ENCODE data around the gene GINS2. TPM values are rescaled to one million over a fixed set of nuclear protein-coding genes. Genes with fewer than 3 reads are reported as not detected.

GINS2 gene
- total and polyA plus RNA-seq, 11 donors: 0.15 to 4.2 (median 0.53) TPM; not detected in 1

DNA sequence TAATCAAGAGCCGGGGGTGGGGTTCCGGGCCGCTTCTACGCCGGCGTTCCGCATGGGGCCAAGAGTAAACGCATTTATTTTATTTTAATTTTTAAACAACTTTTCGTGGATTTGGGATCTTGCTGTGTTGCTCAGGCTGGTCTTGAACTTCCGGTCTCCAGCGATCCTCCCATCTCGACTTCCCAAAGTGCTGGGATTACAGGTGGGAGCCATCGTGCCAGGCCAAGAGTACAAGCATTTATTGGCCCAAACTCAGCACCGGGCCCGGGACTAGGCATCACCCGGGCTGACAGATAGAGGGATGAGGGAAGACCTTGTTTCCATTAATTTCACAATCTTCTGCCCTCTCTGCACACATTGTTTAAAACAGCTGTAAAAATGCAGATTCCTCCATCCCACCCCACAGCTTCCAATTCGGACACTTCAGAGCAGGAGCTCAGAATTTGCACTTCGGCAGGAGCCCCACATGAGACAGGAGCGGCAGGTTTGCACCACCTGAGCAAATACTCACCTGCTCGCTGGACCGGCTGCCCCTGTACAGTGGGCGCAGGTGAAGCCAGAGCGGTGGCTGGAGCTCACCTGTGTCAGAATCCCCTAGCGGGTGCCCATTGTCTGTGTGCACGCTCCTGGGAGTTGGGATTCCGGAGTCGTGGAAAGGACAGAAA lies 663 bp upstream of the GINS2 start:
- peak overlapping the region in 11 of 12 donors; percentile 29 to 83 (median 69) for H3K4me3 ChIP-seq
- TF ChIP-seq, protein P1, sequence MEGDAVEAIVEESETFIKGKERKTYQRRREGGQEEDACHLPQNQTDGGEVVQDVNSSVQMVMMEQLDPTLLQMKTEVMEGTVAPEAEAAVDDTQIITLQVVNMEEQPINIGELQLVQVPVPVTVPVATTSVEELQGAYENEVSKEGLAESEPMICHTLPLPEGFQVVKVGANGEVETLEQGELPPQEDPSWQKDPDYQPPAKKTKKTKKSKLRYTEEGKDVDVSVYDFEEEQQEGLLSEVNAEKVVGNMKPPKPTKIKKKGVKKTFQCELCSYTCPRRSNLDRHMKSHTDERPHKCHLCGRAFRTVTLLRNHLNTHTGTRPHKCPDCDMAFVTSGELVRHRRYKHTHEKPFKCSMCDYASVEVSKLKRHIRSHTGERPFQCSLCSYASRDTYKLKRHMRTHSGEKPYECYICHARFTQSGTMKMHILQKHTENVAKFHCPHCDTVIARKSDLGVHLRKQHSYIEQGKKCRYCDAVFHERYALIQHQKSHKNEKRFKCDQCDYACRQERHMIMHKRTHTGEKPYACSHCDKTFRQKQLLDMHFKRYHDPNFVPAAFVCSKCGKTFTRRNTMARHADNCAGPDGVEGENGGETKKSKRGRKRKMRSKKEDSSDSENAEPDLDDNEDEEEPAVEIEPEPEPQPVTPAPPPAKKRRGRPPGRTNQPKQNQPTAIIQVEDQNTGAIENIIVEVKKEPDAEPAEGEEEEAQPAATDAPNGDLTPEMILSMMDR (IDR thresholded peaks at IDR 0.05): no peak
- TF ChIP-seq POLR2A (IDR thresholded peaks at IDR 0.05): no peak
- H3K27me3 ChIP-seq: peaks cover 0 to 5% (median 0%) of the 10 kb centered on the region in 9 donors
- DNase-seq: peak in 1 of 5 donors; percentile 8
- H3K4me1 ChIP-seq: peaks cover 0 to 16% (median 8%) of the 10 kb centered on the region in 12 donors
- 40 to 45% (median 43%) methylated on average over 27 of the region's 27 CpGs for WGBS, 4 donors
- no peak overlapping the region for H3K27ac ChIP-seq
- intact Hi-C loops (cut with DNase I): no loop called here
- no peak for ATAC-seq
- H3K9me3 ChIP-seq: no peaks in the 10 kb centered on the region
- no peaks in the 10 kb centered on the region for H3K36me3 ChIP-seq

DNA sequence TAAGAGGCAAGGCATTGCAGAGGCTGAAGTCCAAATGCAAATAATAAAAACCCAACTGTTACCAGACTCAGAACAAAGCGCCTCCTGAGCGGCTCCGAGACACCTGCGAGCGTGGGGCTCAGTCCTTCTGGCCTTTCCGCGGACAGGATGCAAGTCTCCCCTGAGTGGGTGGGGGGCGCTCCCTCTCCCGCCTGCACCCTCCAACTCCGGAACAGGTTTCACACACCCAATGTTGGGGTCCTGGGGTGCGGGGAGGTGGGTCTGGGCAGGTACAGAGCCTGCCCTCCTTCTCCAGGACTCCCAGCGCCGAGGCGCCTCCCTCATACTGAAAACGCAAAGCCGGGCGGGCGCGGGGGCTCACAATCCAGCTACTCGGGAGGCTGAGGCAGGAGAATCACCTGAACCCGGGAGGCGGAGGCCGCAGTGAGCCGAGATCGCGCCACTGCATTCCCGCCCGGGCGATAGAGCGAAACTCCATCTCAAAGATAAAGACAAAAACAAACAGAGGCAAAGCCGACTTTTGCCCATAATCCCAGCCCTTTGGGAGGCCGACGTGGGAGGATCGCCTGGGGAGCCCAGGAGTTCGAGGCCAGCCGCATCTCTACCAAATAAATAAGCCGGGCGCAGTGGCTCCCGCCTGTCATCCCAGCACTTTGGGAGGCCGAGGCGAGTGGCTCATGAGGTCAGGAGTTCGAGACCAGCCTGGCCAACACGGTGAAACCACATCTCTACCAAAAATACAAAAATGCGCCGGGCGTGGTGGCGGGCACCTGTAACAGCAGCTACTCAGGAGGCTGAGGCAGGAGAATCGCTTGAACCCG lies 893 bp downstream of the GINS2 start:
- TF ChIP-seq, protein P1 (IDR thresholded peaks at IDR 0.05): no peak
- TF ChIP-seq POLR2A (IDR thresholded peaks at IDR 0.05): no peak
- H3K9me3 ChIP-seq: no peaks in the 10 kb centered on the region
- peak in 1 of 5 donors; percentile 13 for DNase-seq
- peaks cover 0 to 16% (median 8%) of the 10 kb centered on the region in 12 donors for H3K4me1 ChIP-seq
- H3K4me3 ChIP-seq: peak overlapping the region in 10 of 12 donors; percentile 60 to 83 (median 72)
- WGBS, 4 donors: 79 to 87% (median 83%) methylated on average over 46 to 49 of the region's 49 CpGs
- no peak for ATAC-seq
- intact Hi-C loops (cut with DNase I): no loop called here
- H3K27ac ChIP-seq: no peak overlapping the region
- no peaks in the 10 kb centered on the region for H3K36me3 ChIP-seq
- H3K27me3 ChIP-seq: no peaks in the 10 kb centered on the region

DNA sequence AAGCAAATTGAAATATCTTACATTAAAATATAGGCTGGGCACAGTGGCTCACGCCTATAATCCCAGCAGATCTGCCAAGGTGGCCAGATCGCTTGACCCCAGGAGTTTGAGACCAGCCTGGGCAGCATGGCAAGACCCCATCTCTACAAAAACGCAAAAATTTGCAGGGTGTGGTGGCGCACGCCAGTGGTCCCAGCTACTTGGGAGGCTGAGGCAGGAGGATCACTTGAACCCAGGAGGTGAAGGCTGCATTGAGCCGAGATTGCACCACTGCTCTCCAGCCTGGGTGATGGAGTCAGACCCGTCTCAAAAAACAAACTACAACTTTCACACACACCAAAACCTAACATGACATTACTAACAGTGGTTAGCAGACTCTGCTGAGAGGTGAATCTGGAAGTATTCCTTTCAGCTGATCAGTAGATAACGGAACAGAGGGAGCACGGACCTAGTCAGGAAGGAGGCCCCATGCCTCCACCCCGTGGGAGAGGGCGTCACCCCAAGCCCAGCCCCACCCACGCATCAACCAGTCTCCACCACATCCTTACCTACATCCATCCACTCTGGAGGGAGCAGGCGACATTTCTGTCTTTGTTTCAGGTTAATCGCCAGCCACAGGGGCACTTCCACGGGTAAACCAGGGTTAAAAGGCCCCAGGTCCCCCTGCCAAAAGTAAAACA lies 1.7 kb downstream of the GINS2 start:
- peak in 1 of 5 donors; percentile 13 for DNase-seq
- no peaks in the 10 kb centered on the region for H3K36me3 ChIP-seq
- H3K4me3 ChIP-seq: no peak overlapping the region
- H3K9me3 ChIP-seq: no peaks in the 10 kb centered on the region
- H3K4me1 ChIP-seq: peaks cover 0 to 16% (median 8%) of the 10 kb centered on the region in 12 donors
- no peak overlapping the region for H3K27ac ChIP-seq
- no peak for ATAC-seq
- TF ChIP-seq, protein P1 (IDR thresholded peaks at IDR 0.05): no peak
- TF ChIP-seq POLR2A (IDR thresholded peaks at IDR 0.05): no peak
- WGBS, 4 donors: 78 to 88% (median 83%) methylated on average over 15 of the region's 15 CpGs
- H3K27me3 ChIP-seq: no peaks in the 10 kb centered on the region
- intact Hi-C loops (cut with DNase I): no loop called here

DNA sequence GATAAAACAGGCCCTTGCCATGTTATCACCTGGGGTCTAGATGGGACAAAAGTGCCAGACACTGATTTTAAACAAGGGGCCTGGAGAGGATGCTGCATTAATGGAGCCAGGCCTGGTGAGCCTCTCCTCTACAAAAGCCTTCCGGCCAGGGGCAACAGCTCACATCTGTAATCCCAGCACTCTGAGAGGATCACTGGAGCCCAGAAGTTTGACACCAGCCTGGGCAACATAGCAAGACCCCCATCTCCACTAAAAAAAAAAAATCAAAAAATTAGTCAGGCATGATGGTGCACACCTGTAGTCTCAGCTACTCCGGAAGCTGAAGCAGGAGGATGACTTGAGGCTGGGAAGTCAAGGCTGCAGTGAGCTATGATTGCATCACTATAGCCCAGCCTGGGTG lies 3.5 kb downstream of the GINS2 start:
- WGBS, 4 donors: 82 to 100% (median 97%) methylated on average over 2 of the region's 2 CpGs
- DNase-seq: no peak
- no peak for ATAC-seq
- TF ChIP-seq, protein P1 (IDR thresholded peaks at IDR 0.05): no peak
- no peak for TF ChIP-seq POLR2A (IDR thresholded peaks at IDR 0.05)
- Histone ChIP-seq H3K27me3 (no peaks in the 10 kb centered on the region), H3K9me3 (no peaks in the 10 kb centered on the region), H3K4me1 (peaks cover 0 to 16% (median 8%) of the 10 kb centered on the region in 12 donors), H3K36me3 (no peaks in the 10 kb centered on the region), H3K4me3 (no peak overlapping the region), H3K27ac (no peak overlapping the region)
- intact Hi-C loops (cut with DNase I): no loop called here
